H9 (cell line): ENCODE measurements around the gene NNT. TPM values are rescaled to one million over a fixed set of nuclear protein-coding genes. Genes with fewer than 3 reads are reported as not detected.
"Not testable (repeated sequence)": the region's sequence is repeated elsewhere in the genome, so short reads cannot be mapped to it uniquely, and the experiment has no call there.

ENCODE experiments used
- DNase-seq: peaks from one replicate; pipeline ENCODE4 v3.0.0-alpha.2; 2017
- H2AFZ ChIP-seq: one replicate; pipeline ENCODE4 v1.6.1; 2013; ENCODE audit warnings: mild to moderate bottlenecking, low read length, control low read depth, moderate library complexity
- H2AK5ac ChIP-seq: 2 replicates; pipeline ENCODE4 v1.6.1; 2013; ENCODE audit warnings: low read length, control low read depth, mixed read lengths; ENCODE audit not compliant: insufficient read length
- H2BK120ac ChIP-seq: one replicate; pipeline ENCODE4 v1.6.1; 2013; ENCODE audit warnings: low read depth, mild to moderate bottlenecking, low read length, control low read depth, inconsistent platforms; ENCODE audit not compliant: poor library complexity, severe bottlenecking
- H2BK12ac ChIP-seq: 2 replicates; pipeline ENCODE4 v1.6.1; 2013; ENCODE audit warnings: low read length, control low read depth, mixed read lengths, low read depth; ENCODE audit not compliant: insufficient read length
- H2BK15ac ChIP-seq: 2 replicates; pipeline ENCODE4 v1.6.1; 2013; ENCODE audit warnings: low read depth, low read length, control low read depth
- H2BK20ac ChIP-seq: one replicate; pipeline ENCODE4 v1.6.1; 2013; ENCODE audit warnings: low read depth, mild to moderate bottlenecking, low read length, control low read depth, inconsistent platforms; ENCODE audit not compliant: poor library complexity, severe bottlenecking
- H2BK5ac ChIP-seq: 2 replicates; pipeline ENCODE4 v1.6.1; 2013; ENCODE audit warnings: low read length, control low read depth, mixed read lengths; ENCODE audit not compliant: insufficient read length
- H3K14ac ChIP-seq: 2 replicates; pipeline ENCODE4 v1.6.1; 2013; ENCODE audit warnings: low read length, control low read depth; ENCODE audit not compliant: insufficient read depth
- H3K18ac ChIP-seq: 2 replicates; pipeline ENCODE4 v1.6.1; 2013; ENCODE audit warnings: low read depth, mild to moderate bottlenecking, mixed read lengths, low read length, control low read depth; ENCODE audit not compliant: insufficient read length
- H3K23ac ChIP-seq: 2 replicates; pipeline ENCODE4 v1.6.1; 2013; ENCODE audit warnings: low read length, control low read depth, mixed read lengths, low read depth; ENCODE audit not compliant: insufficient read length
- H3K23me2 ChIP-seq: 2 replicates; pipeline ENCODE4 v1.6.1; 2013; ENCODE audit warnings: low read depth, mild to moderate bottlenecking, mixed read lengths, low read length, control low read depth; ENCODE audit not compliant: insufficient read length, poor library complexity, severe bottlenecking
- H3K27ac ChIP-seq: 2 replicates; pipeline ENCODE4 v1.5.1; 2013; ENCODE audit warnings: low read length, control low read depth, mixed read lengths, low read depth; ENCODE audit not compliant: insufficient read length
- H3K27me3 ChIP-seq: 2 replicates; pipeline ENCODE4 v1.6.1; 2013; ENCODE audit warnings: low read length, control low read depth, inconsistent platforms; ENCODE audit not compliant: insufficient read depth
- H3K4ac ChIP-seq: 2 replicates; pipeline ENCODE4 v1.6.1; 2013; ENCODE audit warnings: low read depth, mild to moderate bottlenecking, control low read depth, inconsistent platforms, low read length, moderate library complexity
- H3K4me1 ChIP-seq: 2 replicates; pipeline ENCODE4 v1.6.1; 2013; ENCODE audit warnings: low read length, control low read depth, inconsistent platforms; ENCODE audit not compliant: insufficient read depth
- H3K4me2 ChIP-seq: 2 replicates; pipeline ENCODE4 v1.6.1; 2013; ENCODE audit warnings: low read length, control low read depth, mixed read lengths; ENCODE audit not compliant: insufficient read length, insufficient read depth
- H3K56ac ChIP-seq: 2 replicates; pipeline ENCODE4 v1.6.1; 2013; ENCODE audit warnings: low read depth, mild to moderate bottlenecking, mixed read lengths, low read length, control low read depth; ENCODE audit not compliant: insufficient read length
- H3K79me1 ChIP-seq: 2 replicates; pipeline ENCODE4 v1.6.1; 2013; ENCODE audit warnings: low read depth, mild to moderate bottlenecking, moderate library complexity, low read length, control low read depth, inconsistent platforms; ENCODE audit not compliant: insufficient read depth, poor library complexity, severe bottlenecking
- H3K79me2 ChIP-seq: 2 replicates; pipeline ENCODE4 v1.6.1; 2013; ENCODE audit warnings: low read length, control low read depth, inconsistent platforms; ENCODE audit not compliant: insufficient read depth
- H3K9ac ChIP-seq: 2 replicates; pipeline ENCODE4 v1.6.1; 2013; ENCODE audit warnings: low read length, control low read depth, mixed read lengths; ENCODE audit not compliant: insufficient read length; ENCODE audit errors: extremely low read depth
- H3K9me3 ChIP-seq: one replicate; pipeline ENCODE4 v1.6.1; 2013; ENCODE audit warnings: low read depth, low read length, inconsistent platforms; ENCODE audit not compliant: control insufficient read depth
- H3T11ph ChIP-seq: one replicate; pipeline ENCODE4 v1.6.1; 2013; ENCODE audit warnings: mild to moderate bottlenecking, low read length, control low read depth, inconsistent platforms
- H4K20me1 ChIP-seq: one replicate; pipeline ENCODE4 v1.6.1; 2013; ENCODE audit not compliant: control insufficient read depth, insufficient read length, insufficient read depth
- H4K5ac ChIP-seq: 2 replicates; pipeline ENCODE4 v1.6.1; 2013; ENCODE audit warnings: low read depth, mild to moderate bottlenecking, mixed read lengths, low read length, control low read depth; ENCODE audit not compliant: insufficient read length
- H4K8ac ChIP-seq: replicated peaks from 2 replicates; pipeline ENCODE4 v1.6.1; 2013; ENCODE audit warnings: low read length, control low read depth, mixed read lengths, low read depth; ENCODE audit not compliant: insufficient read length
- H4K91ac ChIP-seq: 2 replicates; pipeline ENCODE4 v1.6.1; 2013; ENCODE audit warnings: low read depth, mild to moderate bottlenecking, moderate library complexity, mixed read lengths, low read length, control low read depth; ENCODE audit not compliant: insufficient read length
- H3K27ac Mint-ChIP-seq, 3 experiments: 2 replicates in 2 of 3; 3 replicates in 1 of 3; pipeline ENCODE4 v1.8.0; 2020 to 2021; ENCODE audit warnings: mixed read lengths in 3 of 3, mild to moderate bottlenecking in 1 of 3, moderate library complexity in 1 of 3
- H3K27me3 Mint-ChIP-seq: 2 replicates; pipeline ENCODE4 v1.8.0; 2021; ENCODE audit warnings: low read depth, mild to moderate bottlenecking, moderate library complexity, mixed read lengths
- H3K36me3 Mint-ChIP-seq, 3 experiments: 2 replicates in 2 of 3; 3 replicates in 1 of 3; pipeline ENCODE4 v1.8.0; 2020 to 2021; ENCODE audit warnings: low read depth in 3 of 3, mixed read lengths in 3 of 3; ENCODE audit not compliant: insufficient read depth in 1 of 3
- H3K4me1 Mint-ChIP-seq, 2 experiments: 2 replicates each; pipeline ENCODE4 v1.8.0; 2020; ENCODE audit warnings: mixed read lengths in 2 of 2
- H3K4me3 Mint-ChIP-seq, 2 experiments: 2 replicates in 1 of 2; 3 replicates in 1 of 2; pipeline ENCODE4 v1.8.0; 2020 to 2021; ENCODE audit warnings: mild to moderate bottlenecking in 2 of 2, mixed read lengths in 2 of 2, moderate library complexity in 1 of 2
- H3K9me3 Mint-ChIP-seq, 2 experiments: 2 replicates in 1 of 2; 3 replicates in 1 of 2; pipeline ENCODE4 v1.8.0; 2020; ENCODE audit warnings: mild to moderate bottlenecking in 2 of 2, mixed read lengths in 2 of 2, moderate library complexity in 1 of 2
- CTCF ChIP-seq: fragments of 200-600 bp; sonication (generic); conservative IDR thresholded peaks from 3 replicates; pipeline ENCODE4 v1.8.0; 2021; ENCODE audit warnings: antibody characterized with exemption, mild to moderate bottlenecking
- WGBS: extraction: QIAGEN DNeasy Blood & Tissue Kit; methylation state at CpG from one replicate; pipeline ENCODE4 v1.1.7; 2013; ENCODE audit warnings: missing lambda C conversion rate, low lambda C conversion rate, mixed read lengths; ENCODE audit not compliant: insufficient read length; ENCODE audit errors: extremely low coverage; 5-methylcytosine and 5-hydroxymethylcytosine counted together
- total RNA-seq: library from RNA; stranded (reverse); gene quantifications from 2 replicates; pipeline ENCODE4 v1.2.1, GENCODE V29; 2021

The NNT gene
- total RNA-seq, 1 experiment from 2014 or later: 27.6 TPM

- no peak overlapping the region for H4K5ac ChIP-seq
- no peak overlapping the region for H2BK5ac ChIP-seq
- no peaks in the 10 kb centered on the region for H3K79me1 ChIP-seq
- no peaks in the 10 kb centered on the region for H4K20me1 ChIP-seq
- no peak overlapping the region for H3K4me2 ChIP-seq
- 100% methylated on average over 1 of the region's 2 CpGs for WGBS
- H3K36me3 Mint-ChIP-seq: peaks cover 20 to 34% (median 25%) of the 10 kb centered on the region in 3 experiments
- no peak overlapping the region for H3K4ac ChIP-seq
- no peak overlapping the region for H4K91ac ChIP-seq
- no peak overlapping the region for H2BK120ac ChIP-seq
- no peak overlapping the region for H2BK12ac ChIP-seq
- DNase-seq: no peak
- H2BK20ac ChIP-seq: no peak overlapping the region
- no peaks in the 10 kb centered on the region for H3K4me1 Mint-ChIP-seq
- H3K9ac ChIP-seq: no peak overlapping the region
- H2AK5ac ChIP-seq: no peak overlapping the region
- no peak overlapping the region for H3T11ph ChIP-seq
- no peak overlapping the region for H2BK15ac ChIP-seq
- no peaks in the 10 kb centered on the region; the same call in 1 of the 2 replicates for H3K27me3 Mint-ChIP-seq
- no peaks in the 10 kb centered on the region for H3K79me2 ChIP-seq
- H3K23ac ChIP-seq: no peak overlapping the region
- no peaks in the 10 kb centered on the region for H3K27me3 ChIP-seq
- no peaks in the 10 kb centered on the region for H3K23me2 ChIP-seq
- TF ChIP-seq CTCF: no peak
- H3K4me3 Mint-ChIP-seq: no peak overlapping the region
- no peak overlapping the region for H3K27ac ChIP-seq
- H3K27ac Mint-ChIP-seq: no peak overlapping the region
- H3K9me3 Mint-ChIP-seq: peaks cover 19 to 23% of the 10 kb centered on the region in 2 experiments
- H3K4me1 ChIP-seq: no peaks in the 10 kb centered on the region
- H3K14ac ChIP-seq: no peak overlapping the region
- H3K56ac ChIP-seq: no peak overlapping the region
- no peak overlapping the region for H3K18ac ChIP-seq
- H2AFZ ChIP-seq: no peak overlapping the region
- H4K8ac ChIP-seq: no peak overlapping the region
- H3K9me3 ChIP-seq: no peaks in the 10 kb centered on the region
These were observed 61.6 kb downstream of the NNT start for GRCh38 chr5:43664501-43665040.

GRCh38 chr5:43665749-43666148 lies 62.8 kb downstream of the NNT start:
- not testable (repeated sequence) for H2BK20ac ChIP-seq, H3K23ac ChIP-seq, H3K27me3 Mint-ChIP-seq, H3T11ph ChIP-seq, H3K27ac ChIP-seq, H3K4me3 Mint-ChIP-seq, DNase-seq, H4K5ac ChIP-seq, H2AK5ac ChIP-seq, H3K4me2 ChIP-seq, H3K27ac Mint-ChIP-seq, H3K23me2 ChIP-seq, H3K27me3 ChIP-seq, H3K9me3 ChIP-seq, H3K79me1 ChIP-seq, H3K18ac ChIP-seq, H4K20me1 ChIP-seq, H3K14ac ChIP-seq, H2AFZ ChIP-seq, H2BK120ac ChIP-seq, H3K79me2 ChIP-seq, H2BK15ac ChIP-seq, H3K56ac ChIP-seq, H2BK5ac ChIP-seq, H3K4ac ChIP-seq, H3K9ac ChIP-seq, H3K4me1 Mint-ChIP-seq, H4K8ac ChIP-seq, H4K91ac ChIP-seq, H2BK12ac ChIP-seq, H3K4me1 ChIP-seq
- Mint-ChIP-seq H3K9me3 (peaks cover 19 to 23% of the 10 kb centered on the region in 2 experiments), H3K36me3 (peaks cover 18 to 27% (median 21%) of the 10 kb centered on the region in 3 experiments)
- WGBS: no CpG with 5 or more reads among the region's 35 CpGs
